Upper lobe of left lung (tissue), 6 donors: Measurements from ENCODE around the gene KLHL7. TPM values are rescaled to one million over a fixed set of nuclear protein-coding genes. Genes with fewer than 3 reads are reported as not detected.

Experiments used
- ATAC-seq, 2 donors: fragments of 200-7000 bp; cut with Tn5 transposase; one replicate each; pipeline ENCODE4 v1.9.1; 2022; ENCODE audit warnings: mild to moderate bottlenecking in 2 of 2, moderate library complexity in 2 of 2; ENCODE audit not compliant: low FRiP score in 2 of 2
- DNase-seq, 2 donors: peaks; one replicate each; pipeline ENCODE4 v3.0.0-alpha.2; 2019 to 2020
- H3K27ac ChIP-seq, 4 donors: fragments of 200-600 bp; sonication (generic); one replicate each; pipeline ENCODE4 v1.5.1; 2016 to 2019
- H3K27me3 ChIP-seq, 4 donors: fragments of 200-600 bp; sonication (generic); one replicate each; pipeline ENCODE4 v1.5.1; 2017 to 2019
- H3K36me3 ChIP-seq, 4 donors: fragments of 200-600 bp; sonication (generic); one replicate each; pipeline ENCODE4 v1.5.1; 2016 to 2019
- H3K4me1 ChIP-seq, 4 donors: fragments of 200-600 bp; sonication (generic); one replicate each; pipeline ENCODE4 v1.5.1; 2018 to 2019
- H3K4me3 ChIP-seq, 4 donors: fragments of 200-600 bp; sonication (generic); one replicate each; pipeline ENCODE4 v1.5.1; 2017 to 2019; ENCODE audit warnings: mild to moderate bottlenecking in 2 of 4, moderate library complexity in 1 of 4
- H3K9me3 ChIP-seq, 4 donors: fragments of 200-600 bp; sonication (generic); one replicate each; pipeline ENCODE4 v1.5.1; 2018 to 2019
- EP300 ChIP-seq, 4 donors: sonication (generic); formaldehyde crosslinking; IDR thresholded peaks; one replicate each; pipeline ENCODE4 v1.5.1; 2017; ENCODE audit warnings: antibody characterized with exemption in 4 of 4, control low read depth in 2 of 4
- POLR2A ChIP-seq, 4 donors: fragments of 450-650 bp; IDR thresholded peaks; one replicate each; pipeline ENCODE4 v1.5.1; 2016 to 2017; ENCODE audit warnings: antibody characterized with exemption in 4 of 4, mild to moderate bottlenecking in 2 of 4
- POLR2AphosphoS5 ChIP-seq, 2 donors: sonication (generic); formaldehyde crosslinking; IDR thresholded peaks; one replicate each; pipeline ENCODE4 v1.5.1; 2017; ENCODE audit warnings: antibody characterized with exemption in 2 of 2
- whole genome bisulfite sequencing, 2 donors: methylation state at CpG; one replicate each; pipeline ENCODE4 v1.1.5; 2017 to 2018; 5-methylcytosine and 5-hydroxymethylcytosine counted together
- total RNA-seq, 6 donors: library from RNA; depleted of rRNA in 4 of 6; stranded (reverse); fragments of >200 nt in 4 of 6; gene quantifications; one replicate each; pipeline versions ENCODE4 v1.1.0 to v1.2.1, GENCODE V29; 2016 to 2021
- TF ChIP-seq, protein P1 (sequence below), 6 experiments: fragments of 450-650 bp in 4 of 6; fragments of 200-600 bp in 2 of 6; sonication (generic) in 2 of 6; IDR thresholded peaks; one replicate each; pipeline ENCODE4 v1.5.1; 2016 to 2019; ENCODE audit warnings: antibody characterized with exemption in 6 of 6
- donor health status: DM: no; HTN: no; CAD: no; lungs with moderate emphysema.
- donor health status: DM: no; HTN: yes; CAD: no; lungs with severe emphysema.

The KLHL7 gene, protein sequence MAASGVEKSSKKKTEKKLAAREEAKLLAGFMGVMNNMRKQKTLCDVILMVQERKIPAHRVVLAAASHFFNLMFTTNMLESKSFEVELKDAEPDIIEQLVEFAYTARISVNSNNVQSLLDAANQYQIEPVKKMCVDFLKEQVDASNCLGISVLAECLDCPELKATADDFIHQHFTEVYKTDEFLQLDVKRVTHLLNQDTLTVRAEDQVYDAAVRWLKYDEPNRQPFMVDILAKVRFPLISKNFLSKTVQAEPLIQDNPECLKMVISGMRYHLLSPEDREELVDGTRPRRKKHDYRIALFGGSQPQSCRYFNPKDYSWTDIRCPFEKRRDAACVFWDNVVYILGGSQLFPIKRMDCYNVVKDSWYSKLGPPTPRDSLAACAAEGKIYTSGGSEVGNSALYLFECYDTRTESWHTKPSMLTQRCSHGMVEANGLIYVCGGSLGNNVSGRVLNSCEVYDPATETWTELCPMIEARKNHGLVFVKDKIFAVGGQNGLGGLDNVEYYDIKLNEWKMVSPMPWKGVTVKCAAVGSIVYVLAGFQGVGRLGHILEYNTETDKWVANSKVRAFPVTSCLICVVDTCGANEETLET
- total RNA-seq, result 10 to 100 TPM; 18.6 to 43.8 (median 23.9) TPM

DNA sequence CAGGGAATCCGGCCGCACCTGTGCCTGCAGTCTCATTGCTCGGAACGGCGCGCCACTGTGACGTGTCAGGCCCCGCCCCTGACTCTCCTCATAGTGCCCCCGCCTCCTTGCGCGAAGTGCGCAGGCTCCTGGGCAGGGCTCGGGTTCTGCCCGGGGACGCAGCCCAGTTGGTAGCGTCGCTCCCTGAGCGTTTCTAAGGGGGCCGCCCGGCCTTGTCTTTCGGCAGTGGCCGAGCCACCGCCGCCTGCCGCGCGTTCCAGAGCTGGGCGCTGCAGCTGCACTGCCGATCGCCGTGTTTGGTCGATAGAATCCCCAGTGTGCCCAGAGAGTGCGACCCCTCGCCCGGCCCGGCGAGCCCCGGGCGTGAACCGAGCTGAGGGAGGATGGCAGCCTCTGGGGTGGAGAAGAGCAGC lies at the start of gene KLHL7:
KLHL7 (plus strand) TSS at position 142 of the 413 bp plus-strand sequence; CDS start at position 384, 242 bp downstream.
- Histone ChIP-seq H3K27me3 (no peaks in the 10 kb centered on the region), H3K4me3 (peak within 1 kb of the TSS; percentile 56 to 98 (median 92)), H3K9me3 (no peaks in the 10 kb centered on the region), H3K27ac (peak within 1 kb of the TSS; percentile 90 to 95 (median 93)), H3K36me3 (no peaks in the 10 kb centered on the region), H3K4me1 (peaks cover 12 to 35% (median 19%) of the 10 kb centered on the region in 4 donors)
- TF ChIP-seq, protein P1, sequence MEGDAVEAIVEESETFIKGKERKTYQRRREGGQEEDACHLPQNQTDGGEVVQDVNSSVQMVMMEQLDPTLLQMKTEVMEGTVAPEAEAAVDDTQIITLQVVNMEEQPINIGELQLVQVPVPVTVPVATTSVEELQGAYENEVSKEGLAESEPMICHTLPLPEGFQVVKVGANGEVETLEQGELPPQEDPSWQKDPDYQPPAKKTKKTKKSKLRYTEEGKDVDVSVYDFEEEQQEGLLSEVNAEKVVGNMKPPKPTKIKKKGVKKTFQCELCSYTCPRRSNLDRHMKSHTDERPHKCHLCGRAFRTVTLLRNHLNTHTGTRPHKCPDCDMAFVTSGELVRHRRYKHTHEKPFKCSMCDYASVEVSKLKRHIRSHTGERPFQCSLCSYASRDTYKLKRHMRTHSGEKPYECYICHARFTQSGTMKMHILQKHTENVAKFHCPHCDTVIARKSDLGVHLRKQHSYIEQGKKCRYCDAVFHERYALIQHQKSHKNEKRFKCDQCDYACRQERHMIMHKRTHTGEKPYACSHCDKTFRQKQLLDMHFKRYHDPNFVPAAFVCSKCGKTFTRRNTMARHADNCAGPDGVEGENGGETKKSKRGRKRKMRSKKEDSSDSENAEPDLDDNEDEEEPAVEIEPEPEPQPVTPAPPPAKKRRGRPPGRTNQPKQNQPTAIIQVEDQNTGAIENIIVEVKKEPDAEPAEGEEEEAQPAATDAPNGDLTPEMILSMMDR (IDR thresholded peaks at IDR 0.05), result peak in 1 of 6 experiments; percentile 28
- peak in 3 of 4 donors; percentile 90 to 97 (median 95) for TF ChIP-seq POLR2A (IDR thresholded peaks at IDR 0.05)
- TF ChIP-seq EP300 (IDR thresholded peaks at IDR 0.05), result no peak
- TF ChIP-seq POLR2AphosphoS5 (IDR thresholded peaks at IDR 0.05), result peak; percentile 92 to 95
- ATAC-seq, result peak; percentile 99 to 100
- peak; percentile 99 to 100 for DNase-seq
- WGBS, 2 donors, result 0% methylated on average over 12 to 36 of the region's 40 CpGs

DNA sequence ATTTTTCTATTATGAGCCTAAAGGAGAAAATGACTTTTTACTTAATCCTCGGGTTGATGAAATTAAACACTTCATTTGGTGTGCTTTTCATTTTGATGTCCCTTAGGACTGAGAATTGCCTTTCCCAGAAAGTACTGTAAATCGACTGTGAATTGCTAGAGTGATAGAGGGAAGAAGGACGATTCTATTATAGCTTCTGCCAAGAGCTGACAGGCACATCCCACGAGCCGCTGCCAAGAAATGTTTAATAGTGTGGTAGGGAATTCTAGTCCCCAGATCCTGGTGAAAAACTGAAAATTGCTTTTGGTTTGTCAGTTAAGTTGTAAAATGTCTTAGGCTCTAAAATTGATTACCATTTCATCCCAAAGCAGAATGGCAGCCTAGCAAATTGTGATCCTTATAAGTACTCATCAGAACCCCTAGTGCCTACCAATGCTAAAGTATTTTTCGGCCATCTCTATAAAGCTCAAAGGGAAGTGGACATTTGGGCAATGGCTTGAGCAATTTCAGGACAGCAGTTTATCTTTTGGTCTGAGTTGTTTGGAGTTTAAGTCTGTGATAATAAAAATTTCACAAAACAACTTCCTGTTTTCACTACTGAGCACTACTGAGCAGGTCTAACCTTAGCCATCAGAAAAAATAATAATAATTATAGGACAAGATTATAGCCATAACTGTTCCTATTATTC lies 47.0 kb upstream of the KLHL7 start:
- DNase-seq (no peak), ATAC-seq (peak in 1 of 2 donors; percentile 60)
- Histone ChIP-seq H3K36me3 (no peaks in the 10 kb centered on the region), H3K27me3 (no peaks in the 10 kb centered on the region), H3K27ac (no peak overlapping the region), H3K4me3 (no peak overlapping the region), H3K4me1 (no peaks in the 10 kb centered on the region), H3K9me3 (no peaks in the 10 kb centered on the region)
- TF ChIP-seq POLR2AphosphoS5 (IDR thresholded peaks at IDR 0.05), result no peak
- no peak for TF ChIP-seq EP300 (IDR thresholded peaks at IDR 0.05)
- TF ChIP-seq POLR2A (IDR thresholded peaks at IDR 0.05), result no peak
- TF ChIP-seq, protein P1 (IDR thresholded peaks at IDR 0.05), result no peak
- WGBS, 2 donors, result 56 to 66% methylated on average over 6 of the region's 6 CpGs

DNA sequence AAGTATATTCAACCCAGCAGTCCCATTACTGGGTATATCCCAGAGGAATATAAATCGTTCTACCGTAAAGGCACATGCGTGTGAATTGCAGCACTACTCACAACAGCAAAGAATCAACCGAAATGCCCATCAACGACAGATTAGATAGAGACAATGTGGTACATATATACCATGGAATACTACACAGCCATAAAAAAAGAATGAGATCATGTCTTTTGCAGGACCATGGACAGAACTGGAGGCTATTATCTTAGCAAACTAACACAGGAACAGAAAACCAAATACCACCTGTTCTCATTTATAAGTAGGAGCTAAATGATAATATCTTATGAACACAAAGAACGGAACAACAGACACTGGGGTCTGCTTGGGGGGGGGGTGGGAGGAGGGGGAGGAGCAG lies 44.3 kb upstream of the KLHL7 start:
- no peak for DNase-seq
- no peak for ATAC-seq
- TF ChIP-seq POLR2A (IDR thresholded peaks at IDR 0.05) (no peak), POLR2AphosphoS5 (IDR thresholded peaks at IDR 0.05) (no peak), EP300 (IDR thresholded peaks at IDR 0.05) (no peak)
- TF ChIP-seq, protein P1 (IDR thresholded peaks at IDR 0.05), result no peak
- Histone ChIP-seq H3K9me3 (no peaks in the 10 kb centered on the region), H3K4me1 (no peaks in the 10 kb centered on the region), H3K27ac (no peak overlapping the region), H3K4me3 (no peak overlapping the region), H3K27me3 (no peaks in the 10 kb centered on the region), H3K36me3 (no peaks in the 10 kb centered on the region)
- WGBS, 2 donors, result 88 to 99% methylated on average over 5 to 6 of the region's 6 CpGs

DNA sequence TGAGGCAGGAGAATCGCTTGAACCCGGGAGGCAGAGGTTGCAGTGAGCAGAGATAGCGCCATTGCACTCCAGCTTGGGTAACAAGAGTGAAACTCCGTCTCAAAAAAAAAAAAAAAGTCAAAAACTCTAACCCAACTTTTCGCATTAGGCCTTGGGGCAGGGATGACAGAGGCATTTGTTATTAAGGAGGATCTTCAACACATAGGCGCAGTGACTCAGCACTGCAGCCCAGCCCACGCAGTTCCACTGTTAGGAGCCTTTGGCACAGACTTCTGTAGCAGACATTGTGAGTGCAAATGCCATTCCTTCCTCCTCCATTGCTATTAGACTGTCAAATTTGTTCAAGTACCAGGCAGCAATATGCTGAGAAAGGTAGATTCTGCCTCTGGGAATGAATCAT lies 43.1 kb upstream of the KLHL7 start:
- ATAC-seq (peak in 1 of 2 donors; percentile 61), DNase-seq (no peak)
- TF ChIP-seq EP300 (IDR thresholded peaks at IDR 0.05) (no peak), POLR2A (IDR thresholded peaks at IDR 0.05) (no peak), POLR2AphosphoS5 (IDR thresholded peaks at IDR 0.05) (no peak)
- TF ChIP-seq, protein P1 (IDR thresholded peaks at IDR 0.05), result no peak

More for the DNA sequence above, 43.1 kb upstream of the KLHL7 start:
- Histone ChIP-seq H3K27ac (no peak overlapping the region), H3K4me3 (no peak overlapping the region), H3K27me3 (no peaks in the 10 kb centered on the region), H3K36me3 (no peaks in the 10 kb centered on the region), H3K4me1 (no peaks in the 10 kb centered on the region), H3K9me3 (no peaks in the 10 kb centered on the region)
- WGBS, 2 donors, result 94 to 95% methylated on average over 7 of the region's 7 CpGs
